Measurements from ENCODE around the gene RNF5.
A peak's percentile ranks its signal among the peaks of the same experiment; 100 is the strongest.

RNF5 gene

DNA sequence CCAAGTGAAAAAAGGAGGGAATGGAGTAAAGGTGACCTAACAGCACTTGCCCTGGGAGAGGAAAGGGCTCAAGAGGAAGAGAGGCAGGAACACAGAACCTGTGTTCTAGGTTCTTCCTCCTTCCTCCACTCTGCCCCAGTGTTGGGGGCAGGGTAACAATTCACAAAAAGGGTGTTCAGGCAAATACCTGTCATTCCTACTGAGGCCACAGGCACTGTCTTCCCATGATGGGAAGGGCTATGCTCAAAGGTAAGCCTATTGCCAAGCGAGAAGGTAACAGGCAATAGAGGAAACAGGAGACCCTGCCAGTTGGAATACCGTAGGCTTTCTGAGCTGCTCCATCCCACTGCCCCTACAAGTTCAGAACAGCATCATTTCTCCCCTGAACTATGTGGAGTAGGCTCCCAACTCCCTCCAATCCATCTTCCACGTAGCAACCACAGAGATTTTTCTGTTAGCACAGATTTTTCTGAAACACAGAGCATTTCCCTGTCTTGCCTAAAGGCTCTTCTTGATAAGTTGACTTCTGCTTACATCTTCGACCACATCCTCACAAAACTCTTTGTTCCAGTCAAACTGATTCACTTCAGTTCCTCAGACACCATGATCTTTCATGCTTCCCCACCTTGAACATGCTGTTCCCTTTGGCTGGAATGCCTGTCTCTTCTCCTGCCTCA, 5.0 kb upstream of the RNF5 start:
- TF ChIP-seq TSHZ2 (CRISPR knock-in tag; IDR thresholded peaks at IDR 0.05): no peak
- no peak for TF ChIP-seq SNAI2 (CRISPR knock-in tag; IDR thresholded peaks at IDR 0.05)
- no peak for TF ChIP-seq TCF4 (CRISPR knock-in tag; IDR thresholded peaks at IDR 0.05; ENCODE audit: borderline replicate concordance)
- no peak for TF ChIP-seq ZNF8 (CRISPR knock-in tag; IDR thresholded peaks at IDR 0.05)
- no peak for TF ChIP-seq RARB (CRISPR knock-in tag; IDR thresholded peaks at IDR 0.05)
- ATAC-seq: no peak

DNA sequence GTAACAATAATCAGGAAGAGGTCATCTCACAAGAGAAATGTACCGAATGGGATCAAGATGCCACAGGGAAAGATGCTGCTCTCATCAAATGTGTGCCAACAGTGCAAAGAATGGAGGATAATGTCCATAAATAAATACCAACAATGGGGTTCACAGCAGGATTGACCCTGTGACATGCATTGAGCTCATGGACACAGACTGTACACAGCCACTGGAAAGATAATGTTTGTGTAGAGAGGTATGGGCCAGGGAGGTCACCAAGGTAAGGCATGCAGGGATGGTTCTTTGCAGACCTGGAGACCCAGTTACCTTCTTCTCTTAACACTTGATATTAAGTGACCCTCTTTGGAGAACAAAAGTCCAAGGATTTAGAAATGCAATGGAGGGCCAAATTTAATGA, 3.8 kb upstream of the RNF5 start:
- ATAC-seq: no peak
- TF ChIP-seq, protein P1, sequence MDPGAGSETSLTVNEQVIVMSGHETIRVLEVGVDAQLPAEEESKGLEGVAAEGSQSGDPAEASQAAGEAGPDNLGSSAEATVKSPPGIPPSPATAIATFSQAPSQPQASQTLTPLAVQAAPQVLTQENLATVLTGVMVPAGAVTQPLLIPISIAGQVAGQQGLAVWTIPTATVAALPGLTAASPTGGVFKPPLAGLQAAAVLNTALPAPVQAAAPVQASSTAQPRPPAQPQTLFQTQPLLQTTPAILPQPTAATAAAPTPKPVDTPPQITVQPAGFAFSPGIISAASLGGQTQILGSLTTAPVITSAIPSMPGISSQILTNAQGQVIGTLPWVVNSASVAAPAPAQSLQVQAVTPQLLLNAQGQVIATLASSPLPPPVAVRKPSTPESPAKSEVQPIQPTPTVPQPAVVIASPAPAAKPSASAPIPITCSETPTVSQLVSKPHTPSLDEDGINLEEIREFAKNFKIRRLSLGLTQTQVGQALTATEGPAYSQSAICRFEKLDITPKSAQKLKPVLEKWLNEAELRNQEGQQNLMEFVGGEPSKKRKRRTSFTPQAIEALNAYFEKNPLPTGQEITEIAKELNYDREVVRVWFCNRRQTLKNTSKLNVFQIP (CRISPR knock-in tag; IDR thresholded peaks at IDR 0.05; ENCODE audit: borderline replicate concordance, low read depth): no peak
- TF ChIP-seq RARB (CRISPR knock-in tag; IDR thresholded peaks at IDR 0.05): no peak

DNA sequence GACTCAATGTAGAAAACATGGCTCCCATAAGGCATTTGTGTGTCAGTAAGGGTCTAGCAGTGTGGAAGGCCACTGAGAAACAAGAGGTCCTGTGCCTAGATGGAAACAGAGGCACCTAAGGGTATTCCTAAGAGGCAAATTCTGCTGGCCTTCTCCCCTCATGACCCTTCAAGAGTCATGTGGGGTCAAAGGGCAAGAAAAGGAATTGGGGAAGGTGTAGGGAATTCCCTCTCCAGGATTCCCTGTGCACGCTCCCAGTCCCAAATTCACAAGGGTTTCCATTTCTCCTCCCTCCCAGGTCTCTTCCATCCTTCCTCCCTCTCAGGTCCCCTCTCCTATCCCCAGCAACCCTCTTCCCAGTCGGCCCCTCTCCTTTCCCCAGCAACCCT, 2.9 kb upstream of the RNF5 start:
- ATAC-seq: no peak
- no peak for TF ChIP-seq ZFP3 (CRISPR knock-in tag; IDR thresholded peaks at IDR 0.05)
- TF ChIP-seq PPARA (CRISPR knock-in tag; IDR thresholded peaks at IDR 0.05; ENCODE audit: borderline replicate concordance): no peak

DNA sequence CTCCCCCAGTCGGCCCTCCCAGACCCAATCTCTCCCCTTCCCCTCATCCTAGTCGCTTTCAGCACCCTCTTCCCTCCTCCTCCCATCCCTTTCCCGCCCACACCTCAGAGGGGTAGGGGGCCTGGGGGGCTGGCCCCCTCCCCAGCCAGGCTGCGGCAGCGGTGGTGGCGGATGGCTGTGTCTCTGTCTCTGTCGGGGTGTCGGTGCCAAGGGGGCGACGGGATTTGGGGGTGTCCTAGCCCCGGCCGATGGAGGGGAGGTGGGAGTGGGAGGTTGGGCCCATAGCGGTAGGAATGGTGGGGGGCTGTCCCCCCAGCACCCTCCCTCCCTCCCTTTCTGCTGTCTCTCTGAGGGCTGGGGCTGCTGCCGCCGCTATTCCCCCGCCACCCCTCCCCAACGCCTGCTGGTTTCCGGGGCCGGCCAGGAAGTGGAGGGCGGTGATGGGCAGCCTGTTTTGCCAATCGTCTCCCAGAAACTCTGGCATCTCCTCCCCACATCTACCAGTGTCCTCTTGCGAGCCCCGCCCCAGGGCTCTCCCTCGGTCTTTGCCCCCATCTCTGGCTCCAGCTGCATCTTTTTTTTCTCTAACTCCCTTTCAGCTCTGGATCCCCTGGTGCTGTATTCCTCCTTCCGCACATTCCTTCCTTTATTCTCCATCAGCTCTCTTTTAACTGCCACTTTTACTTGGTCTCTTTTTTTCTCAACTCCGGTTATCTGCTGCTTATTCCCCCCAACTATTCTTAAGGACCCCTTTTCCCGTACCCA, 2.3 kb upstream of the RNF5 start, which contains the start of gene AGPAT1:
Gene AGPAT1 (minus strand): TSS at position 374 of the 765 bp plus-strand sequence. CDS start 4,588 bp downstream, outside the sequence.
- ATAC-seq: peak; percentile 77

DNA sequence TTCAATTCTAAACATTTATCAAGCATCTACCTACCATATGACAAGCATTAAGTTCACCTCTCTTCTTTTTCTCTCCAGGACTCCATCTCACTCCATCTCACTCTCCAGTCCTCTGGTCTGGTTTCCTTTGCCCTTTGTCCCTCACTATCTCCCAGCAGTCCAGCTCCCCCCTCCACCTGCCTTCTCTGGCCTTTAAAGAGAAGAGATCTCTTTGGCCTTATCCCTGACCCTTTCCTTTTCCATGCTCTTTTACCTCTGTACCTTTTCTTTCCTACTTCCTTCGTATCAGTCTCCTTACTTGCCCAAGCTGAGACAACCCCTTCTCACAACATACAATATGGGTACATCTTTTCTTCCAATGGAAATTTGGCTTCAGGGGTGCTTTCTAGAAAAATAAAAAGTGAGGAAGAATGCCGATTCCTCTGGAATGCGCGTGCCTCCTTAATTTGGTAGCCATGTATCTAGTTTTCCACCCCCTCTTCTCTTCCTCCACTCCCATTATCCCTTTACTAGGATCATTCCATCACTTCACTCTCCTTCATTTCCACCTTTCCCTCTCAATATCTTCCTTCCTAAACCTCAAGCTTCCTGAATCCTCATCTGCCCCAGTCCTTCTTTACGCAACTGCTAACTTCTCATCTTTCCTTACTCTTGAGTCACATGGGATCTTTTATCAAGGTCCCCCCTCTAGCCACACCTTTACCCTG, 1.6 kb upstream of the RNF5 start:
- no peak; the same call in 2 of the 3 replicates for ATAC-seq
- TF ChIP-seq, protein P1 (CRISPR knock-in tag; IDR thresholded peaks at IDR 0.05; ENCODE audit: borderline replicate concordance, low read depth): no peak
- TF ChIP-seq ZFP30 (CRISPR knock-in tag; IDR thresholded peaks at IDR 0.05) (no peak), ZNF70 (CRISPR knock-in tag; IDR thresholded peaks at IDR 0.05) (no peak), PPARA (CRISPR knock-in tag; IDR thresholded peaks at IDR 0.05; ENCODE audit: borderline replicate concordance) (no peak), ISL1 (CRISPR knock-in tag; IDR thresholded peaks at IDR 0.05) (no peak), GLIS3 (CRISPR knock-in tag; IDR thresholded peaks at IDR 0.05) (no peak), ZC3H10 (CRISPR knock-in tag; IDR thresholded peaks at IDR 0.05) (no peak), OSR1 (CRISPR knock-in tag; IDR thresholded peaks at IDR 0.05) (no peak), CSDC2 (CRISPR knock-in tag; IDR thresholded peaks at IDR 0.05) (no peak), ESRRG (CRISPR knock-in tag; IDR thresholded peaks at IDR 0.05) (no peak), CSRNP3 (CRISPR knock-in tag; IDR thresholded peaks at IDR 0.05) (no peak), TOX (CRISPR knock-in tag; IDR thresholded peaks at IDR 0.05; ENCODE audit: borderline replicate concordance) (no peak), CREB5 (CRISPR knock-in tag; IDR thresholded peaks at IDR 0.05; ENCODE audit: low read depth) (no peak)

More for the DNA sequence above, 2.3 kb upstream of the RNF5 start, which contains the start of gene AGPAT1:
- TF ChIP-seq PATZ1 (CRISPR knock-in tag; IDR thresholded peaks at IDR 0.05; ENCODE audit: borderline replicate concordance) (peak; percentile 14; the same call in 1 of the 2 replicates), BACH2 (CRISPR knock-in tag; IDR thresholded peaks at IDR 0.05; ENCODE audit: borderline replicate concordance) (no peak)

All from SK-N-SH treated with all-trans-retinoic acid at 6 μM for 48 hours (cell line).